GM20000 (cell line): ENCODE data around the gene PDE11A.

Source experiments
- DNase-seq: peaks from one replicate; pipeline ENCODE4 v3.0.0; 2012; ENCODE audit warnings: low spot score
- CTCF ChIP-seq: IDR thresholded peaks from 2 replicates; pipeline ENCODE4 v1.5.1; 2012; ENCODE audit warnings: mild to moderate bottlenecking, control low read depth; ENCODE audit errors: extremely low read depth, missing control alignments

PDE11A gene

GRCh38 chr2:177579486-177580036, 493.0 kb downstream of the PDE11A start:
- DNase-seq, result no peak
- TF ChIP-seq CTCF, result no peak

- no peak for DNase-seq
These were observed 494.1 kb downstream of the PDE11A start for GRCh38 chr2:177578454-177578853.

GRCh38 chr2:177577075-177577474, 495.5 kb downstream of the PDE11A start:
- no peak for DNase-seq
- TF ChIP-seq CTCF, result no peak

More at GRCh38 chr2:177578454-177578853, 494.1 kb downstream of the PDE11A start:
- TF ChIP-seq CTCF, result no peak

- DNase-seq, result no peak
- TF ChIP-seq CTCF, result no peak
These were observed 497.2 kb downstream of the PDE11A start for GRCh38 chr2:177575358-177575757.

GRCh38 chr2:177574356-177574755, 498.2 kb downstream of the PDE11A start:
- TF ChIP-seq CTCF, result no peak
- no peak for DNase-seq
